Retina (tissue), 1 donor: ENCODE data around the gene MAPKAPK2.

Experiments used
- DNase-seq: peaks from one replicate; pipeline ENCODE4 v3.0.0-alpha.2; 2016

MAPKAPK2 gene

DNA sequence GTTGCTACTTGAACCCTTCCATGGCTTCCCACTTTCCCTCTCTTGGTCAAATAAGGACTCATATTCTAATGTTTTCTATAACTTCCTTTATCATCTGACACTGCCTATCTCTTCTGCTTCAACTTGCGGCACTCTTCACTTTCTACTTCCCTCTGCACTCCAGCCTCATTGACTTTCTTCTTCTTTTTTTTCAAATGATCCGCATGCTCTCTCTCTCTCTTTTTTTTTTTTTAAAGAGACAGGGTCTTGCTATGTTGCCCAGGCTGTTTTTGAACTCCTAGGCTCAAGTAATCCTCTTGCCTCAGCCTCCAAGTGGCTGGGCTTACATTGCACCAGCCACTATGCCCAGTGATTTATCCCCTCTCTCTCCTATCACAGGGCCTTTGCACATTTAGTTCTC, 94.9 kb downstream of the MAPKAPK2 start:
- no peak for DNase-seq

DNA sequence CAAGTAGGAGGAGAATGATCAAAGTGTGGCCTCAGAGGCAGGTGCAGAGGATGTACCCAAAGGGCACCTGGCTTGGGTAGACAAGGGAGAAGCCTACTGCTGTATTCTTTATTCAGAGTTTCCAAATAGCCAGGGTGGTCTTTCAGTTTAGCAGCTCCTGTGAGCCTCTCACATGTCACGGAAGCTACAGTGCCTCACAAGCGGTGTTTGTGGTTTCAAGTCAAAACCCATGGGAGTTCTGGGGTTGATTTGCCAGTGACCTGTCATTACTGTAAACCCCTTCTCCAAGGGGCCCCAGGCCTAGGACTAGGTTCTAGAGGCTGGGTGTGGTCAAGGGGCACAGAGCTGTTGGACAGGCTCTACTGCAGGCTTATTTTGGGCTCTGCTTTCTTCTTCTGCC, 97.7 kb downstream of the MAPKAPK2 start:
- no peak for DNase-seq

DNA sequence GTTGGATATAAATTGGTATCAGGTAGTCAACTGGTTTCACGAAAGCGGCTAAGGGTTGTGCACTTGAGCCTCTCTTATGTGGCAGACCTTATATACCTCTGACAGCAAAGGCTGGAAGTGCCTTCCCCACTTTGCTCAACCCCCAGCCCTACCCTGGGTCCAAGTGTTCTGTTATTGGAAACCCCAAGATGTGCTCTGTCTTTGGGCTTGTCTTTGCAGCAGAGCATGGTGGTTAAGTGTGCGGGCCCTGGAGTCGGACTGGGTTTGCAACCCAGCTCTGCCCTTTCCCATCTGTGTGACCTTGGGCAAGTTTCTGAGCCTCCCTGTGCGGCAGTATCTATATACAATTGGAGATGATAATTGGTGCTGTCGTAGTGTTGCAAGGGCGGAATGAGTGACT, 98.8 kb downstream of the MAPKAPK2 start:
- no peak for DNase-seq
